ENCODE data around the gene ELAVL4. TPM values are rescaled to one million over a fixed set of nuclear protein-coding genes. Genes with fewer than 3 reads are reported as not detected.

The ELAVL4 gene
- total RNA-seq, 2 experiments from 2014 or later: not detected

GRCh38 chr1:50074931-50075330 is 33.8 kb upstream of the ELAVL4 start:
- intact Hi-C loops (cut with DNase I, micrococcal nuclease): no loop called here
- ATAC-seq (ENCODE audit: poor library complexity): no peak

GRCh38 chr1:50077273-50077672 is 31.4 kb upstream of the ELAVL4 start:
- peaks cover 3% of the 10 kb centered on the region for H3K9me3 Mint-ChIP-seq
- Histone ChIP-seq H3K27me3 (ENCODE audit: control insufficient read depth in 1 of 2, insufficient read depth in 2 of 2, low read length in 2 of 2) (no peaks in the 10 kb centered on the region), H3K27ac (ENCODE audit: low read depth in 1 of 2, low read length in 2 of 2) (no peak overlapping the region), H3K4me3 (ENCODE audit: low read length) (no peak overlapping the region), H3K9me3 (ENCODE audit: control insufficient read depth in 1 of 2, insufficient read depth in 1 of 2, low read length in 2 of 2) (no peaks in the 10 kb centered on the region), H3K4me1 (ENCODE audit: insufficient read depth, low read length) (no peaks in the 10 kb centered on the region), H3K36me3 (ENCODE audit: insufficient read depth, low read length) (no peaks in the 10 kb centered on the region)
- no peak for DNase-seq
- POLR2A ChIA-PET: no interaction called here
- intact Hi-C loops (cut with DNase I, micrococcal nuclease): no loop called here
- H3K36me3 Mint-ChIP-seq (ENCODE audit: low read depth): no peaks in the 10 kb centered on the region
- TF ChIP-seq, protein P1, sequence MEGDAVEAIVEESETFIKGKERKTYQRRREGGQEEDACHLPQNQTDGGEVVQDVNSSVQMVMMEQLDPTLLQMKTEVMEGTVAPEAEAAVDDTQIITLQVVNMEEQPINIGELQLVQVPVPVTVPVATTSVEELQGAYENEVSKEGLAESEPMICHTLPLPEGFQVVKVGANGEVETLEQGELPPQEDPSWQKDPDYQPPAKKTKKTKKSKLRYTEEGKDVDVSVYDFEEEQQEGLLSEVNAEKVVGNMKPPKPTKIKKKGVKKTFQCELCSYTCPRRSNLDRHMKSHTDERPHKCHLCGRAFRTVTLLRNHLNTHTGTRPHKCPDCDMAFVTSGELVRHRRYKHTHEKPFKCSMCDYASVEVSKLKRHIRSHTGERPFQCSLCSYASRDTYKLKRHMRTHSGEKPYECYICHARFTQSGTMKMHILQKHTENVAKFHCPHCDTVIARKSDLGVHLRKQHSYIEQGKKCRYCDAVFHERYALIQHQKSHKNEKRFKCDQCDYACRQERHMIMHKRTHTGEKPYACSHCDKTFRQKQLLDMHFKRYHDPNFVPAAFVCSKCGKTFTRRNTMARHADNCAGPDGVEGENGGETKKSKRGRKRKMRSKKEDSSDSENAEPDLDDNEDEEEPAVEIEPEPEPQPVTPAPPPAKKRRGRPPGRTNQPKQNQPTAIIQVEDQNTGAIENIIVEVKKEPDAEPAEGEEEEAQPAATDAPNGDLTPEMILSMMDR (IDR thresholded peaks at IDR 0.05): no peak
- no peak overlapping the region for H3K4me3 Mint-ChIP-seq
- CTCF ChIA-PET: no interaction called here
- H3K27me3 Mint-ChIP-seq: peaks cover 3% of the 10 kb centered on the region
- no peaks in the 10 kb centered on the region for H3K4me1 Mint-ChIP-seq (ENCODE audit: low read depth)
- ATAC-seq (ENCODE audit: poor library complexity): no peak
- no peak overlapping the region for H3K27ac Mint-ChIP-seq

More at GRCh38 chr1:50074931-50075330, 33.8 kb upstream of the ELAVL4 start:
- H3K36me3 ChIP-seq (ENCODE audit: insufficient read depth, low read length): no peaks in the 10 kb centered on the region
- H3K27ac Mint-ChIP-seq: no peak overlapping the region
- no peaks in the 10 kb centered on the region for H3K4me1 Mint-ChIP-seq (ENCODE audit: low read depth)
- H3K9me3 Mint-ChIP-seq: peaks cover 3% of the 10 kb centered on the region
- H3K4me3 Mint-ChIP-seq: no peak overlapping the region
- H3K27me3 ChIP-seq (ENCODE audit: control insufficient read depth in 1 of 2, insufficient read depth in 2 of 2, low read length in 2 of 2): no peaks in the 10 kb centered on the region
- H3K4me1 ChIP-seq (ENCODE audit: insufficient read depth, low read length): no peaks in the 10 kb centered on the region
- no peak for DNase-seq
- H3K36me3 Mint-ChIP-seq (ENCODE audit: low read depth): no peaks in the 10 kb centered on the region
- TF ChIP-seq, protein P1 (IDR thresholded peaks at IDR 0.05): no peak
- H3K4me3 ChIP-seq (ENCODE audit: low read length): no peak overlapping the region
- H3K9me3 ChIP-seq (ENCODE audit: control insufficient read depth in 1 of 2, insufficient read depth in 1 of 2, low read length in 2 of 2): no peaks in the 10 kb centered on the region
- no peak overlapping the region for H3K27ac ChIP-seq (ENCODE audit: low read depth in 1 of 2, low read length in 2 of 2)
- H3K27me3 Mint-ChIP-seq: peaks cover 7% of the 10 kb centered on the region
- ChIA-PET CTCF (no interaction called here), POLR2A (no interaction called here)

DNA sequence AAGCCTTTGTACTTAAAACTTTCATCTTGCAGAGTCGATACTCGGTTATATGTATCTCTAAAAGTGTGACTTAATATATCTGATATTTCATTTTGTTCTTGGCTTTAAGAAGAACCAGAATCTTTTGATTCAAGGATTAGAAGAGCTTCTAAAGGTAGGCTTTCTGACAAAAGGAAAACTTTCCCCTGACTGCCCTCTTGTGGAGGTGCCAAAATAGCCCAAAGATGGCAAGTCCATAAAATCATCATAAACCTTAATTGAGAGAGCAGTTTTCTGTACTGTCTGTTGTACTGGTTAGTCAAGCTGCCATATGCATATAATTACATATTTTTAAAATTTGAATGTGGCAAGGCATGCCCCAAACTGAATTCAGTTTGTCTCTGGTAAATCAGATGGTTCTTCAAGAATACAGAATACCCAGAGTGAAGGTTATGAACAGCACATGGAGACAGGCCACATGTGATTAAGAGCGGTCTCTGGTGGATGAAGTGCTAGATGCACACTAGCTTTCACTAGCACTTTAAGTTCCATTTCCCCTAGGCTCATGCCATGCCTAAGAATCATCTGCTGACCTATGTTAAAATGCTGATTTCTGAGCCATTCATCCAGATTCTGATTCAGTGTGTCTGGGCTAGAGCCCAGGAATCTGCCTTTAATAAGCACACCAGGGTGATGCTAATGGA is 27.7 kb upstream of the ELAVL4 start:
- H3K27ac ChIP-seq (ENCODE audit: low read depth in 1 of 2, low read length in 2 of 2): no peak overlapping the region

More for the DNA sequence above, 27.7 kb upstream of the ELAVL4 start:
- H3K4me1 ChIP-seq (ENCODE audit: insufficient read depth, low read length): no peaks in the 10 kb centered on the region
- Mint-ChIP-seq H3K27me3 (no peaks in the 10 kb centered on the region), H3K9me3 (no peaks in the 10 kb centered on the region), H3K27ac (no peak overlapping the region), H3K36me3 (ENCODE audit: low read depth) (no peaks in the 10 kb centered on the region), H3K4me3 (no peak overlapping the region), H3K4me1 (ENCODE audit: low read depth) (no peaks in the 10 kb centered on the region)
- peaks cover 0 to 4% of the 10 kb centered on the region in 2 experiments for H3K27me3 ChIP-seq (ENCODE audit: control insufficient read depth in 1 of 2, insufficient read depth in 2 of 2, low read length in 2 of 2)
- H3K4me3 ChIP-seq (ENCODE audit: low read length): no peak overlapping the region
- no peaks in the 10 kb centered on the region for H3K9me3 ChIP-seq (ENCODE audit: control insufficient read depth in 1 of 2, insufficient read depth in 1 of 2, low read length in 2 of 2)
- intact Hi-C loops (cut with DNase I, micrococcal nuclease): no loop called here
- H3K36me3 ChIP-seq (ENCODE audit: insufficient read depth, low read length): no peaks in the 10 kb centered on the region
- DNase-seq (peak in 1 of 14 experiments; percentile 6), ATAC-seq (ENCODE audit: poor library complexity) (no peak)
- ChIA-PET POLR2A (interaction anchor here (0.7 kb wide), 1 partner anchor 92 kb away, joined by 3 read pairs; no protein-coding TSS in a partner anchor), CTCF (interaction anchor here (1.2 kb wide), 1 partner anchor 14 kb away, joined by 3 read pairs; no protein-coding TSS in a partner anchor)
- TF ChIP-seq, protein P1 (IDR thresholded peaks at IDR 0.05): no peak
